ENCODE data around the gene JUNB. TPM values are rescaled to one million over a fixed set of nuclear protein-coding genes. Genes with fewer than 3 reads are reported as not detected.

JUNB gene
- total and polyA plus RNA-seq, 11 donors: 19.6 to 205 (median 52.9) TPM

DNA sequence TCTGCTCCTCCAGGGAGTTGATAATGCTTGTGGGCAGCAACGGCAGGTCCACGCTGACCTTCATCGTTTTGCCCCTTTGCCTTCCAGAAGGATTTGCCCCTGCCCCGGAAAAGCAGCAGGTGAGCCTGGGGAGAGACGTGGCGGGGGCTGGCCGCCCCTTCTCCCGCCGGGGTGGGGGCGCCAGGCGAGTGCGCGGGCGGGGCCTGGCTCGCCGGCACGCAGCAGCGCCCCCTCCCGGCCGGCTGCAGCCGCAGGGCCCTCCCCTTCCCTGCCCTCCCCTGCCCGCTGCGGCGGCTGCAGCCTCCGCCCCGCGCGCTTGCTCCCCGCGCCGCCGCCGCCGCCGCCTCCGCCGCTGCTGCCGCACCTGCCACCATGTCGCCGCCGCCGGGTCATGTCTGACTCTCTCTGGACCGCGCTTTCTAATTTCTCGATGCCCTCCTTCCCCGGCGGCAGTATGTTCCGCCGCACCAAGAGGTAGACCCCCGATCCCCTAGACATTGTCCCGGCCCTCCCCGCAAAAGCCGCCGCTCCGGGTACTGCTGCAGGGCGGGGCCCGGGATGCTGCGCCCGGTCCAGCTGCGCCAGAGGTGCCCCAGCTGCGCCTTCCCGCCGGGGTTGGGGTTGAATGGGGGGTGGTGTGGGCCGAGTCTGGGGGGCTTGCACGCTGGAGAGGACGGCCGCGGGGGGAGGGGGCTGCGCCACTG lies 47.0 kb downstream of the JUNB start, which contains the start of gene MAST1:
Gene MAST1 (plus strand): TSS at position 334 of the 704 bp plus-strand sequence. CDS start 58 bp downstream, at position 392.
- intact Hi-C loops (cut with DNase I): no loop called here

DNA sequence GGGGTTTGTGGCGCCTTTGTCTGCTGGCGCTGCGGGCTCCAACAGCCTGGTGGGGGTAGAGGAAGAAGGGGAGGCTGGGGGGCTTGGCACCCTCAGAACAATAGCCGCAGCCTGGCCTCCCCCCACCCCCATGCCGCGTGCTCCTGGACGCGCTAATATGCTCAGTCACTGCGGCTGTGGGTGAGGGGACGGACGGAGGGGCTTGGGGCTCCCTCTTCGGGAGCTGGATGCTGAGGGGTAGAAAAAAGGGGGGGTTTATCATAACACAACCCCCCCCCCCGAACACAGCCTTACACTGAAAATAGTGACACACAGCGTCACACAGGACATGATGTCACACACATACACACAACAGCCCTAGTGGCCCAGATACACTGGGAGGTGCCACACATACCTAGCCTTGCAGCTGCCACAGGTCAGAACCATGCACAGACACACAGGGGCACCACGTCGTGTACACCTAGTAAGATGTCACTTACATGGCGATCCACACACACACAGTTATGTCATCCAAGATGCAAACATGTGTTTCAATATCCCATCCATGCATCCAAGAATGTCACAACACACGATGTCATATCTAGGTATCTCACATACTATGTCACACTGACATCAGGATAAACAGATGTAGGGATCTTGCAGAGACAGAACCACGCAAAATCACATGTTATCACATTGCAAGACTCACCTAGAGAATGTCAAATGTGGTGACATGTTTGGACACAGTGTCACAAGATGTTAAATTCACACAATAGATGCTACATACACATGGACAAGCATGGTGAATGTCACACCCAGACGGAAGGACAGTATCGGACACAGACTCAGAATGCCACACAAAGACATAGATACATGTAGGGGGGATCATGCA lies 47.8 kb downstream of the JUNB start:
- TF ChIP-seq, protein P1, sequence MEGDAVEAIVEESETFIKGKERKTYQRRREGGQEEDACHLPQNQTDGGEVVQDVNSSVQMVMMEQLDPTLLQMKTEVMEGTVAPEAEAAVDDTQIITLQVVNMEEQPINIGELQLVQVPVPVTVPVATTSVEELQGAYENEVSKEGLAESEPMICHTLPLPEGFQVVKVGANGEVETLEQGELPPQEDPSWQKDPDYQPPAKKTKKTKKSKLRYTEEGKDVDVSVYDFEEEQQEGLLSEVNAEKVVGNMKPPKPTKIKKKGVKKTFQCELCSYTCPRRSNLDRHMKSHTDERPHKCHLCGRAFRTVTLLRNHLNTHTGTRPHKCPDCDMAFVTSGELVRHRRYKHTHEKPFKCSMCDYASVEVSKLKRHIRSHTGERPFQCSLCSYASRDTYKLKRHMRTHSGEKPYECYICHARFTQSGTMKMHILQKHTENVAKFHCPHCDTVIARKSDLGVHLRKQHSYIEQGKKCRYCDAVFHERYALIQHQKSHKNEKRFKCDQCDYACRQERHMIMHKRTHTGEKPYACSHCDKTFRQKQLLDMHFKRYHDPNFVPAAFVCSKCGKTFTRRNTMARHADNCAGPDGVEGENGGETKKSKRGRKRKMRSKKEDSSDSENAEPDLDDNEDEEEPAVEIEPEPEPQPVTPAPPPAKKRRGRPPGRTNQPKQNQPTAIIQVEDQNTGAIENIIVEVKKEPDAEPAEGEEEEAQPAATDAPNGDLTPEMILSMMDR (IDR thresholded peaks at IDR 0.05): no peak
- TF ChIP-seq POLR2A (IDR thresholded peaks at IDR 0.05): no peak
- DNase-seq (no peak), ATAC-seq (no peak)
- H3K27me3 ChIP-seq: peaks cover 42 to 99% (median 95%) of the 10 kb centered on the region in 9 donors
- H3K36me3 ChIP-seq: no peaks in the 10 kb centered on the region
- no peaks in the 10 kb centered on the region for H3K9me3 ChIP-seq
- WGBS, 4 donors: 20 to 25% (median 21%) methylated on average over 17 to 21 of the region's 21 CpGs
- peak overlapping the region in 3 of 12 donors; percentile 8 to 43 (median 42) for H3K4me3 ChIP-seq
- intact Hi-C loops (cut with DNase I): no loop called here
- peaks cover 0 to 25% (median 7%) of the 10 kb centered on the region in 12 donors for H3K4me1 ChIP-seq
- H3K27ac ChIP-seq: no peak overlapping the region

More for the DNA sequence above, 47.0 kb downstream of the JUNB start, which contains the start of gene MAST1:
- TF ChIP-seq POLR2A (IDR thresholded peaks at IDR 0.05): no peak
- TF ChIP-seq, protein P1 (IDR thresholded peaks at IDR 0.05): peak in 9 of 12 donors; percentile 23 to 72 (median 48)
- Histone ChIP-seq H3K9me3 (no peaks in the 10 kb centered on the region), H3K36me3 (no peaks in the 10 kb centered on the region), H3K27me3 (peaks cover 43 to 98% (median 94%) of the 10 kb centered on the region in 9 donors), H3K4me3 (peak within 1 kb of the TSS in 10 of 12 donors; percentile 8 to 43 (median 30)), H3K27ac (no peak within 1 kb of the TSS), H3K4me1 (peaks cover 0 to 31% (median 11%) of the 10 kb centered on the region in 12 donors)
- WGBS, 4 donors: 1 to 3% (median 1%) methylated on average over 10 to 69 of the region's 69 CpGs
- DNase-seq (no peak), ATAC-seq (peak in 3 of 4 donors; percentile 44 to 73 (median 68))

- no peaks in the 10 kb centered on the region for H3K9me3 ChIP-seq
- H3K4me3 ChIP-seq: peak overlapping the region in 7 of 12 donors; percentile 4 to 35 (median 16)
- 12 to 23% (median 22%) methylated on average over 29 to 43 of the region's 43 CpGs for WGBS, 4 donors
- H3K36me3 ChIP-seq: no peaks in the 10 kb centered on the region
- intact Hi-C loops (cut with DNase I): loop anchor here in 4 of 10 donors (5.0 to 10.0 kb wide), 4 partner anchors 33 to 276 kb away; partner anchors contain the start of gene RNASEH2A (in 1 of the 4)
- peaks cover 29 to 99% (median 84%) of the 10 kb centered on the region in 9 donors for H3K27me3 ChIP-seq
- TF ChIP-seq POLR2A (IDR thresholded peaks at IDR 0.05): no peak
- TF ChIP-seq, protein P1 (IDR thresholded peaks at IDR 0.05): no peak
- peaks cover 0 to 19% (median 4%) of the 10 kb centered on the region in 12 donors for H3K4me1 ChIP-seq
- no peak overlapping the region for H3K27ac ChIP-seq
- peak in 1 of 5 donors; percentile 42 for DNase-seq
- ATAC-seq: peak in 3 of 4 donors; percentile 25 to 49 (median 29)
Observed at GRCh38 chr19:12840091-12841079, 49.1 kb downstream of the JUNB start.

Measured in heart left ventricle (tissue), 16 donors.